Sciatic nerve (tissue), 2 donors: ENCODE results near the gene PPIB. TPM values are rescaled to one million over a fixed set of nuclear protein-coding genes. Genes with fewer than 3 reads are reported as not detected.
"Not testable (repeated sequence)": the region's sequence is repeated elsewhere in the genome, so short reads cannot be mapped to it uniquely, and the experiment has no call there.

Experiments used
- ATAC-seq: fragments of 200-7000 bp; cut with Tn5 transposase; one replicate; pipeline ENCODE4 v1.9.1; 2020; ENCODE audit warnings: mild to moderate bottlenecking, moderate library complexity
- DNase-seq: peaks from one replicate; pipeline ENCODE4 v3.0.0-alpha.2; 2020; ENCODE audit warnings: low spot score
- intact Hi-C: fragments of 100-400 bp; cut with DNase I; formaldehyde crosslinking; loops from one replicate; pipeline ENCODE4 v1.14.2; 2022
- total RNA-seq: library from RNA; stranded (reverse); fragmentation: NEBNext Ultra II Directional; extraction: Animal tissue kit (Norgen Biotek cat#: 25700); gene quantifications from one replicate; pipeline ENCODE4 v1.2.1, GENCODE V29; 2021
- donor health status: DM: no; HTN: no; CAD: no.
- donor health status: DM: no; HTN: no; CAD: no.

PPIB gene
- total RNA-seq, 1 donor from 2014 or later, result 218 TPM

DNA sequence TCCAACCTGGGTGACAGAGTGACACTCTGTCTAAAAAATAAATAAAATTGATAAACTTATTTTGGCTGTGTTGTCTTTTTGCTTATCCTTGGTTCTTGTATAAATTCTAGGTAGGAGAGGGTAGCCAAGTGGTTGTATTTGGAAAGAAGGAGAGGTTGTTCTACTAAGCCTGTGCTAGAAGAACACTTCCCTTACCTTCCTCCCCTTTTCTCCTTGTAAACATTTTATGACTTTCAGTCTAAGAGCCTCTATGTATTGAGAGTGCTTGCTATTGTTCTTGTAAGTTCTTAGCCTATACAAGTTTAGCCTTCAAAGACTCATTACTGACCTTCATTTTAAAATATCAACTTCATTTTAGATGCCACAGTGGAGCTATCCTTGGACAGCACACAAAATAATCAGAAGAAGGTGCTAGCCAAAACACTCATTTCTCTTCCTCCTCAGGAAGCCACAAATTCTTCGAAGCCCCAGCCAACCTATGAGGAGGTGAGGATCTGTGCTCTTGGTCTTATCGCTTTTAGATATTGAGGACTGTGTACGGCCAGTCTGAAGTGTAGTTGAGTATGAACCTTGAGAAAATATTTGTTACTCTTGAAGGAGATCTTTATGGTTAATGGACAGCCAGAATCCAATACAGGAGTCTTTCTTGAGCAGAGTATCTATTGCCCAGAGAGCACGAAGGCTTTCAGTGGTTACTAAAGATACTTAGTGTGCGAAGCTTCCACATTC lies 44.9 kb downstream of the PPIB start:
- intact Hi-C loops, result no loop called here
- DNase-seq (no peak), ATAC-seq (no peak)

- intact Hi-C loops, result no loop called here
- peak; percentile 44 for ATAC-seq
- DNase-seq, result no peak
Measured at GRCh38 chr15:64112904-64113303, 49.9 kb downstream of the PPIB start.

GRCh38 chr15:64112073-64112772 lies 50.6 kb downstream of the PPIB start:
- intact Hi-C loops, result no loop called here
- ATAC-seq (no peak), DNase-seq (no peak)

GRCh38 chr15:64111679-64112050 lies 51.2 kb downstream of the PPIB start:
- ATAC-seq, result no peak
- DNase-seq, result no peak
- intact Hi-C loops, result no loop called here

- intact Hi-C loops, result no loop called here
- ATAC-seq (no peak), DNase-seq (no peak)
Measured at GRCh38 chr15:64110950-64111678, 51.7 kb downstream of the PPIB start.

GRCh38 chr15:64110108-64110701 lies 52.6 kb downstream of the PPIB start:
- DNase-seq, intact Hi-C loops, ATAC-seq: not testable (repeated sequence)

DNA sequence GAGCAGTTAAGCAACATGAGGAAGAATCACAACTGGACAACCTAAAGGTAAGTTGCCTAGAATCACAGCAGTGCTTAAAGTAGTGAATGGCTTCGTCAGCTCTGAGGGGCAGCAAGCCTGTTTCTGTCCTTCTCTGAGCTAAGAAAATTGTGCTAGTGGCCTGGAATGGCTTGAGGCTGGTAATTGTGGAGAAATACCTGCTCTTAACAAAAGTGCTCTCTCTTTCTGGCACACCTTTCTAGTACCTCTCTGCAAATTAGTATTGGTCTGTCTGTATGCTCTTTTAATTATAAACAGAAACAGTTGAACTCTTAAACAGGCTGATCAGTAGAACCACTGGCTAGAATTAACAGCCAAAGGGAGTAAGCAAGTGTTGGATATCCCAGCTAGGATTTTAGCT lies 55.5 kb downstream of the PPIB start:
- DNase-seq (no peak), ATAC-seq (no peak)
- intact Hi-C loops, result no loop called here

Other genes starting within 250 kb of the PPIB start
- 36.9 TPM for gene DAPK2, start 116.5 kb downstream of the PPIB start, total RNA-seq
- 26.3 TPM for gene CIAO2A, start 69.2 kb downstream of the PPIB start, total RNA-seq
- 178 TPM for gene SNX1, start 67.0 kb downstream of the PPIB start, total RNA-seq
- gene SNX22, start 11.3 kb downstream of the PPIB start, total RNA-seq, result 2.1 TPM
- gene CSNK1G1, start 193.2 kb upstream of the PPIB start, total RNA-seq, result 24.0 TPM
- gene PCLAF, start 218.4 kb upstream of the PPIB start, total RNA-seq, result not detected
- gene TRIP4, start 224.8 kb upstream of the PPIB start, total RNA-seq, result 25.9 TPM